C4-2B (cell line): ENCODE data around the gene CARS1.

Experiments
- ZFX ChIP-seq: fragments of 450-650 bp; IDR thresholded peaks from 2 replicates; pipeline ENCODE4 v1.6.1; 2017
- TF ChIP-seq, protein P1 (sequence below): fragments of 450-650 bp; conservative IDR thresholded peaks from 2 replicates; pipeline ENCODE4 v1.5.1; 2017; ENCODE audit warnings: mild to moderate bottlenecking

DNA sequence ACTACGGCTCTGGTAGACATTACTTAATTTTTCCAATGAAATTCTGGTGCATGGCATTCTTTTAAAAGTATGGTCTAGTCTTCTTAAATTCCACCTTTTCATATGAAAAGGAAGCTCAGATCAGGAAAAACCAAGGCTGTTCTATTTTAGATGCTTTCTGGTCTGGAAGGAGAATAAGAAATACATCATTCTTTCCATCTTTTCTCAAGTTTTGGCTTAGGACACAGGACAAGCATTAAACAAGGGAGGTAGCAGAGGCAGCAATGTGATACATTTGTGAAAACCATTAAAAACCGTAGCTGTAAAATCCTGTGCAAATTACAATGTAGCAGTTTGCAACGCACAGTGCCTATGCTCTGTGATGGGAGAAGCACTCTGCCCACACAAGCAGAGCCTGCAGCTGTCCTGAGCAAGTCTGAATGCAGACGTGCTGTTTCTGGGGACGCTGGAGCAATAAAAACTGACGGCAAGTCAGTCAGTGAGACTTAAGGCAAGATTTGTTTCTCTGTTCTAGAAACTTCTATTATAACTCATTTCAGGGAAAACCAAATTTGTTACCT, 88.8 kb downstream of the CARS1 start:
- TF ChIP-seq, protein P1, sequence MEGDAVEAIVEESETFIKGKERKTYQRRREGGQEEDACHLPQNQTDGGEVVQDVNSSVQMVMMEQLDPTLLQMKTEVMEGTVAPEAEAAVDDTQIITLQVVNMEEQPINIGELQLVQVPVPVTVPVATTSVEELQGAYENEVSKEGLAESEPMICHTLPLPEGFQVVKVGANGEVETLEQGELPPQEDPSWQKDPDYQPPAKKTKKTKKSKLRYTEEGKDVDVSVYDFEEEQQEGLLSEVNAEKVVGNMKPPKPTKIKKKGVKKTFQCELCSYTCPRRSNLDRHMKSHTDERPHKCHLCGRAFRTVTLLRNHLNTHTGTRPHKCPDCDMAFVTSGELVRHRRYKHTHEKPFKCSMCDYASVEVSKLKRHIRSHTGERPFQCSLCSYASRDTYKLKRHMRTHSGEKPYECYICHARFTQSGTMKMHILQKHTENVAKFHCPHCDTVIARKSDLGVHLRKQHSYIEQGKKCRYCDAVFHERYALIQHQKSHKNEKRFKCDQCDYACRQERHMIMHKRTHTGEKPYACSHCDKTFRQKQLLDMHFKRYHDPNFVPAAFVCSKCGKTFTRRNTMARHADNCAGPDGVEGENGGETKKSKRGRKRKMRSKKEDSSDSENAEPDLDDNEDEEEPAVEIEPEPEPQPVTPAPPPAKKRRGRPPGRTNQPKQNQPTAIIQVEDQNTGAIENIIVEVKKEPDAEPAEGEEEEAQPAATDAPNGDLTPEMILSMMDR = no peak
- no peak for TF ChIP-seq ZFX
